Suprapubic skin (tissue), 3 donors: ENCODE results near the gene PTGER2.

Experiments
- CTCF ChIP-seq, 2 donors: fragments of 200-600 bp in 1 of 2; fragments of 450-650 bp in 1 of 2; sonication (generic) in 1 of 2; IDR thresholded peaks; one replicate each; pipeline ENCODE4 v1.5.1; 2016 to 2019; ENCODE audit warnings: antibody characterized with exemption in 2 of 2, mild to moderate bottlenecking in 1 of 2, moderate library complexity in 1 of 2
- EP300 ChIP-seq: sonication (generic); formaldehyde crosslinking; IDR thresholded peaks from one replicate; pipeline ENCODE4 v1.6.1; 2017; ENCODE audit warnings: antibody characterized with exemption
- POLR2A ChIP-seq, 2 donors: fragments of 450-650 bp; IDR thresholded peaks; one replicate each; pipeline ENCODE4 v1.6.1; 2017; ENCODE audit warnings: antibody characterized with exemption in 2 of 2, mild to moderate bottlenecking in 2 of 2, moderate library complexity in 2 of 2

GRCh38 chr14:52363041-52363704 lies 49.1 kb downstream of the PTGER2 start:
- TF ChIP-seq CTCF (IDR thresholded peaks at IDR 0.05) (no peak), EP300 (no peak), POLR2A (IDR thresholded peaks at IDR 0.05) (no peak)
